Measurements from ENCODE around the gene YARS1.
A peak's percentile ranks its signal among the peaks of the same experiment; 100 is the strongest.
"Not testable (repeated sequence)": the region's sequence is repeated elsewhere in the genome, so short reads cannot be mapped to it uniquely, and the experiment has no call there.

YARS1 gene

DNA sequence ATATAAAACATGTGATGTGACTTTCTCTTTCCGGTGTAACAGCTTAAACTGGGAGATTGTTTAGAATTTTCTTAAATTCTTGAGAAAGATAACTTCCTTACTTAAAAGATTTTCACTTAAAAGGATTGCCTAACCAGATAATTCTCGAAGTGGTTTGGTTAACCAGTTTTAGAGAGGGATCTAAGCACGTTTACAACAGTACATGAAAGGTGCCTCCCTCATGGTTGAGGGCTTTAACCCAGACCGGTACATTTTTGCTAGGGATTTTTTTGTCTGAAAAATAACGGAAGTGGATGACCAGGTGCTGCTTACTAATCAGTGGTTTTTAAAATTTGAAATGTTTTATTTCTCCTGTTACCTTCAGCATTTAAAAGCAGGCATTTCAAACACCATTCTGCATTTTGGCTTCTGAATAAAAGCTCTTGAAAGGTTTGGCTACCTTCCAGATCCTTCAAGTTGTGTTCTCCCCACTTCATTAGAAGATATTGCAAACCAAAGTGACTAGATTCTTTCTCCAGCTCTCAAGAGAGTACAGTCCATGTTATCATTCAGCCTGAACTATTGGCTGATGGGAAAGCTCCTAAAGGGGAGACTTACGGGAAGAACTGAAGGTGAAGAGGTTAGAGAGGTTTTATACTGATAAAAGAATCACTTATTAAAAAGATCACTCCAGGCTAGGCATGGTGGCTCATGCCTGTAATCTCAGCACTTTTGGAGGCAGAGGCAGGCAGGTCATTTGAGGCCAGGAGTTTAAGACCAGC is 13.1 kb upstream of the YARS1 start:
- ATAC-seq, result no peak
- Mint-ChIP-seq H3K36me3 (peaks cover 99% of the 10 kb centered on the region), H3K9me3 (no peaks in the 10 kb centered on the region), H3K4me3 (no peak overlapping the region), H3K4me1 (peaks cover 21% of the 10 kb centered on the region), H3K27ac (peak overlapping the region; percentile 69)
- DNase-seq (ENCODE audit: low spot score in 2 of 2), result no peak

GRCh38 chr1:32828341-32828740 is 11.2 kb upstream of the YARS1 start:
- H3K4me3 Mint-ChIP-seq, result no peak overlapping the region
- H3K9me3 Mint-ChIP-seq, result no peaks in the 10 kb centered on the region
- ATAC-seq, result no peak
- H3K4me1 Mint-ChIP-seq, result peaks cover 21% of the 10 kb centered on the region
- peaks cover 86% of the 10 kb centered on the region for H3K36me3 Mint-ChIP-seq
- H3K27ac Mint-ChIP-seq, result no peak overlapping the region
- DNase-seq (ENCODE audit: low spot score in 2 of 2), result no peak

- Mint-ChIP-seq H3K27ac (no peak overlapping the region), H3K36me3 (peaks cover 55% of the 10 kb centered on the region), H3K4me3 (no peak overlapping the region), H3K4me1 (peaks cover 7% of the 10 kb centered on the region), H3K9me3 (no peaks in the 10 kb centered on the region)
- ATAC-seq (no peak), DNase-seq (ENCODE audit: low spot score in 2 of 2) (no peak)
Observed at GRCh38 chr1:32825181-32825580, 8.0 kb upstream of the YARS1 start.

DNA sequence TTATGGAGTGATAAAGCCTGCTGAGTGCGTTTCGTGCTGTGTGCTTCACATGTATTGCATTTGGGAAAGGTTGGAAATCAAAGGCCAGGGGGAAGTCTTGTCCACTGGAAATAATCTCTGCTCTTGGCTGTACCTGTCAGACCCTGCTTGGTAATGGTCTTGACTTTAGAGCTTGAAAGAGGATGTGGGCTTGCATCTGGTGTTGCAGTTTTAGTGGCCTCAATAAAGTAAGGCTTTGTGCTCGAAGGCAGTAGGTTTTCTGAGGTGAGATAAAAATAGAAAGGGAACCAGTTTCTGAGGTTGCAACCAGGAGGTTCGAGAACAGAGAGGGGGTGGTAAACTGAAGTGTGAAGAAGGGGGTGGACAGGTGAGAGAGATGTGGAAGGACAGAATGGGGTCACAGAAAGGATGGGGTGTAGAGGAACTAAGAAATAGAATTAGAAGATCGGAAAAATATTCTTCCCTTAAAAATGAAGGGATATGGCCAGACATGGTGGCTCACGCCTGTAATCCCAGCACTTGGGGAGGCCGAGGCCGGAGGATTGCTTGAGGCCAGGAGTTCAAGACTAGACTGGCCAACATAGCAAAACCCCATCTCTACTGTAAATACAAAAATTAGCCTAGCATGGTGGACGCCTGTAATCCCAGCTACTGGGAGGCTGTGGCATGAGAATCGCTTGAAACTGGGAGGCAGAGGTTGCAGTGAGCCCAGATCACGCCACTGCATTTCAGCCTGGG is 1.8 kb upstream of the YARS1 start:
- ATAC-seq (peak; percentile 20), DNase-seq (ENCODE audit: low spot score in 2 of 2) (peak in 1 of 2 donors; percentile 59)
- H3K9me3 Mint-ChIP-seq, result no peaks in the 10 kb centered on the region
- peak overlapping the region; percentile 90 for H3K4me3 Mint-ChIP-seq
- peaks cover 26% of the 10 kb centered on the region for H3K4me1 Mint-ChIP-seq
- peaks cover 36% of the 10 kb centered on the region for H3K36me3 Mint-ChIP-seq
- H3K27ac Mint-ChIP-seq, result peak overlapping the region; percentile 99

DNA sequence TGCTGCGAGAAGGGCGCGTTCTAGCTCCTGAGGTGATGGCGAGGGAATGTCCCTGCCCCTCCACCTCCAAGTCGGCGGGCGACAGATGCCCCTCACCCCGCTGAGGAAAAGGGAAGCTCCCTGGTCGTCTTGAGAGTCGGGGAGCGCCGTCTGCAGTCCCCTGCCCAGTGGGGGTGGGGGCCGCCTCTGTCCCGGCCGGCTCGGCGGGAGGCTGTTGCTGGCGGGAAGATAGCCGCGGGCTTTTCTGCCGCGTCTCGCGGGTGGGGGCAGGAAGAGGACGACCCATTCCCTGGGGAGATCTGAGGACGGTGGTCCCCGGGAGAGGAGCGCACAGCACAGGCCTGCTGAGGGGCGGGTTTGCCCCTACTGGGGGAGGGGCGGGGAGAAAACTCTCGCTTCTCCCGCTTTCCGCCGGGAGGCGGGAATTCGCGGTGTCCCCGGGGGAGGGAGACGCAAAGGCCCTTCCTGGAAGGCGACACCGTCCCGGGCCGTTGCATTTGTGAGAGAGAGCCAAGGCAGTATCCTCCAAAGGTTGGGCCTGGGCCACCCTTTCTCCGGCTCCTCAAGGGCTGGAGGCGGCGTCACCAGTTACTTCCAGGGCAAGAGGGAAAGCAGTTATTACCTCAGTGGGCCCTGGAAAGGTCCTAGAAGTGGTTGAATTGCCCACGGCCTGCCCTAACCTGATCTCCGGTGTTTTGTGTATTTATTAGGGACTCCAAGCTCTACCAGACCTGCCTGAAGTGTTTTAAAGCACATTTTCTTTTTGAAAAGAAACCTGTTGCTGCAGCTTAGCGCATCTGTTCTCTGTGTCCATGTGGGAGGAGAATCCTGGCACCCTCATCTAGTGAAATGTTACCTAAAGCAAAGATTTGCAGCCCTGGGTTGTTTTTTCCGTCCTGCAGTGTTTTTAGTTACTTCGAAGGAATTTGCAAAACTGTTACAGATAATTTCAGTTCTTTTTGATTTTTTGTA is 943 bp upstream of the YARS1 start:
- peak overlapping the region; percentile 99 for H3K27ac Mint-ChIP-seq

GRCh38 chr1:32816676-32817158 is 441 bp downstream of the YARS1 start:
- Mint-ChIP-seq H3K4me1 (peaks cover 48% of the 10 kb centered on the region), H3K4me3 (peak overlapping the region; percentile 90), H3K27ac (peak overlapping the region; percentile 99), H3K36me3 (peaks cover 56% of the 10 kb centered on the region), H3K9me3 (no peaks in the 10 kb centered on the region)
- DNase-seq (ENCODE audit: low spot score in 2 of 2) (no peak), ATAC-seq (peak; percentile 29)

More for the DNA sequence above, 943 bp upstream of the YARS1 start:
- peaks cover 44% of the 10 kb centered on the region for H3K36me3 Mint-ChIP-seq
- no peaks in the 10 kb centered on the region for H3K9me3 Mint-ChIP-seq
- peak overlapping the region; percentile 90 for H3K4me3 Mint-ChIP-seq
- ATAC-seq, result peak; percentile 8
- no peak for DNase-seq (ENCODE audit: low spot score in 2 of 2)
- peaks cover 35% of the 10 kb centered on the region for H3K4me1 Mint-ChIP-seq

- peak overlapping the region; percentile 50 for H3K27ac Mint-ChIP-seq
- H3K4me3 Mint-ChIP-seq, result peak overlapping the region; percentile 90
- DNase-seq (ENCODE audit: low spot score in 2 of 2) (no peak), ATAC-seq (no peak)
- no peaks in the 10 kb centered on the region for H3K9me3 Mint-ChIP-seq
- peaks cover 82% of the 10 kb centered on the region for H3K36me3 Mint-ChIP-seq
- peaks cover 62% of the 10 kb centered on the region for H3K4me1 Mint-ChIP-seq
Observed at GRCh38 chr1:32813941-32814739, 3.0 kb downstream of the YARS1 start.

DNA sequence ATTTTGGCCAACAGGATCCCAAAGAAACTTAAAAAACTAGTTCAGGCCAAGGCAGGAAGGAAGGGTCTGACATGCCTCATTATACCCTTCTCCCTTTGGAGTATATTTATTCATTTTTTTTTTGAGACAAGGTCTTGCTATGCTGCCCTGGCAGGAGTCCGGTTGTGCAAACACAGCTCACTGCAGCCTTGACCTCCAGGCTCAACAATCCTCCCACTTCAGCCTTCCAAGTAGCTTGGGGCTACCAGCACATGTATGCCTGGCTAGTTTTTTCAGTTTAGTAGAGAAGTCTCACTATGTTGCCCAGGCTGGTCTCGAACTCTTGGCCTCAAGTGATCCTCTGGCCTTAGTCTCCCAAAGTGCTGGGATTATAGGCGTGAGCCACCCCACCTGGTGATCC is 5.2 kb downstream of the YARS1 start:
- DNase-seq (ENCODE audit: low spot score in 2 of 2), result no peak
- H3K27ac Mint-ChIP-seq, result peak overlapping the region; percentile 18
- peaks cover 66% of the 10 kb centered on the region for H3K4me1 Mint-ChIP-seq
- no peak overlapping the region for H3K4me3 Mint-ChIP-seq
- peaks cover 98% of the 10 kb centered on the region for H3K36me3 Mint-ChIP-seq
- H3K9me3 Mint-ChIP-seq, result no peaks in the 10 kb centered on the region
- ATAC-seq, result no peak

DNA sequence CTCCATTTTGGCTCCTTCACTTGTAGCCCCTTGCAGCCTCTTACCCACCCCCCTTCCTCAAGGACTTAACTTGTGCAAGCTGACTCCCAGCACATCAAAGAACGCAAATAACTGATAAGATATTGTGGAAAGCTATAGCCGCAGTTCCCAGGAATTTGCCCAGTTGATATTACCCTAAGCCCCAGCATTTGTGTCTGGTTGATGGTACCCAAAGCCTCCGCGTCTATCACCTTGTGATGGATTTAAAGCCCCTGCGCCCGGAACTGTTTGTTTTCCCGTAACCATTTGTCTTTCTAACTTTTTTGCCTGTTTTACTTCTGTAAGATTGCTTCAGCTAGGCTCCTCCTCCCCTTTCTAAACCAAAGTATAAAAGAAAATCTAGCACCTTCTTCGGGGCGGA is 5.9 kb downstream of the YARS1 start:
- ATAC-seq, result no peak
- H3K4me3 Mint-ChIP-seq, result no peak overlapping the region
- no peaks in the 10 kb centered on the region for H3K9me3 Mint-ChIP-seq
- H3K36me3 Mint-ChIP-seq, result peaks cover 98% of the 10 kb centered on the region
- H3K27ac Mint-ChIP-seq, result peak overlapping the region; percentile 18
- peaks cover 72% of the 10 kb centered on the region for H3K4me1 Mint-ChIP-seq
- DNase-seq (ENCODE audit: low spot score in 2 of 2), result no peak

- Mint-ChIP-seq H3K36me3 (peaks cover 98% of the 10 kb centered on the region), H3K27ac (no peak overlapping the region), H3K9me3 (no peaks in the 10 kb centered on the region), H3K4me1 (peaks cover 76% of the 10 kb centered on the region), H3K4me3 (no peak overlapping the region)
- DNase-seq (ENCODE audit: low spot score in 2 of 2), result no peak
- ATAC-seq, result no peak
Observed at GRCh38 chr1:32810358-32810757, 6.8 kb downstream of the YARS1 start.

DNA sequence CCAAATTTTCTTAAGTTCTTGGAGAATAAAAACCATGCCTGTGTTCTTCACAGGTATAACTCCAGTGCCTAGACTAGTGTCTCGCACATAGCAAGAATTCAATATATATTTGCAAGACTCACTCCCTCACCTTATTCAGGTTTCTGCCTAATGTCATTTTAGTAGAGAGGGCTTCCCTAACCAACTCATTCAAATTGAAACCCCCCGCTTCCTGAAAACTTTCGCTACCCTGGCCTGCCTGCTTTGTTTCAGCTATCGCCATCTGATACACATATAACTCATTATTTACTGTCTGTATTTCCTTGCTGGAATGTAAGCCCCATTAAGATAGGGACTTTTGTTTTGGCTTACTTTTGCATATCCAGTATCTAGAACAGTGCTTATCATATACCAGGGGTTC is 8.6 kb downstream of the YARS1 start:
- ATAC-seq (no peak), DNase-seq (ENCODE audit: low spot score in 2 of 2) (no peak)
- H3K36me3 Mint-ChIP-seq, result peaks cover 98% of the 10 kb centered on the region
- peak overlapping the region; percentile 63 for H3K27ac Mint-ChIP-seq
- peaks cover 60% of the 10 kb centered on the region for H3K4me1 Mint-ChIP-seq
- no peaks in the 10 kb centered on the region for H3K9me3 Mint-ChIP-seq
- no peak overlapping the region for H3K4me3 Mint-ChIP-seq

DNA sequence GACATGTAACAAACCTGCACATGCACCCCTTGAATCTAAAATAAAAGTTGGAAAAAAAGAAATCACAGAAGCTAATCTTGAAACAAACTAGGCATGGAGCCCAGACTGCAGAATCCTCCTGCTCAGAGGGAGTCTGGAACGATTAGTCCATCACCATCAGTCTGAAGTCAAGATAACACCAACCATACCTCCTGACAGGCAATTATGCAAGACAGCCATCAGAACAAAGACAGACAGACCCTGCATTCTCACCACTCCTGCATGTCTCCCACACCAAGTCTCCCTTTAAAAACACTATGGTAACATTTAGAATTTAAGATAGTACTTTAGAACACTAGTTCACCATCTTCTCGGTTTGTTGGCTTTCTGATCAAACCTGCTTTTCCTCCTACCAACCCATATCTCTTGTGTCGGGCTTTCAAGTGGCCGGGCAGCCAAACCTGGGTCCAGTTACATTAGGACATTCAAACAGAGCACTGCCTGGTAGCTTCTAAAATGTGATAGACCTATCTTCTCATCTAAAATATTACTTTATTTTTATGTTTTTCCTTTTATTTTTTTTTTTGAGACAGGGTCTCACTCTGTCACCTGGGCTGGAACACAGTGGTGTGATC is 10.1 kb downstream of the YARS1 start:
- H3K4me1 Mint-ChIP-seq, result peaks cover 50% of the 10 kb centered on the region
- H3K9me3 Mint-ChIP-seq, result no peaks in the 10 kb centered on the region
- H3K4me3 Mint-ChIP-seq, result no peak overlapping the region
- H3K27ac Mint-ChIP-seq, result no peak overlapping the region
- H3K36me3 Mint-ChIP-seq, result peaks cover 100% of the 10 kb centered on the region
- no peak for ATAC-seq
- no peak for DNase-seq (ENCODE audit: low spot score in 2 of 2)

DNA sequence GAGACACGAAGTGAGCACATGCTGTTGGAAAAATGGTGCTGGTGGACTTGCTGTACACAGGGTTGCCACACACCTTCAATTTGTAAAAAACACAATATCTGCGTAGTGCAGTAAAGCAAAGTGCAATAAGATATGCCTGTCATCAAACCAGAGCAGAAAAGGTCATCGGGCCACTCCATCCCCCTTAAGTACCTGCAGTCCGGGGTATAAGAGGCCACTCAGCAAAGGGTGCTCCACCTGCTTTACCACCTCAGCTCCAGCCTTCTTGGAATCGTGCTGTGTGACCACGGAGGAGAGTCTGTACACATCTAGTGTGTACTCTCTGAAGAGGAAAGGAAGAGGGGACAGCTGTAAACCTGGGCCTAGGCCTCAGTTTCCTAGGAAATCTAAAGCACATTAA is 10.9 kb downstream of the YARS1 start:
- Mint-ChIP-seq H3K9me3 (no peaks in the 10 kb centered on the region), H3K27ac (no peak overlapping the region), H3K36me3 (peaks cover 100% of the 10 kb centered on the region), H3K4me1 (peaks cover 50% of the 10 kb centered on the region), H3K4me3 (no peak overlapping the region)
- DNase-seq (ENCODE audit: low spot score in 2 of 2) (no peak), ATAC-seq (no peak)

GRCh38 chr1:32804460-32804859 is 12.7 kb downstream of the YARS1 start:
- not testable (repeated sequence) for ATAC-seq, H3K27ac Mint-ChIP-seq
- H3K4me1 Mint-ChIP-seq, result peaks cover 54% of the 10 kb centered on the region

More at GRCh38 chr1:32804460-32804859, 12.7 kb downstream of the YARS1 start:
- H3K9me3 Mint-ChIP-seq; DNase-seq (ENCODE audit: low spot score in 2 of 2); H3K4me3 Mint-ChIP-seq: not testable (repeated sequence)
- H3K36me3 Mint-ChIP-seq, result peaks cover 97% of the 10 kb centered on the region
